ENCODE data around the gene CRY1.

CRY1 gene

GRCh38 chr12:106987846-106988245, 105.5 kb downstream of the CRY1 start:
- H3K36me3 ChIP-seq (replicated peaks in 1 of 2; ENCODE audit: control insufficient read depth in 2 of 2, insufficient read depth in 2 of 2, low read length in 2 of 2), result peaks cover 6 to 35% of the 10 kb centered on the region in 2 donors
- no peak overlapping the region for H2BK5ac ChIP-seq (ENCODE audit: low read length)
- no peaks in the 10 kb centered on the region for H3K27me3 ChIP-seq (ENCODE audit: control insufficient read depth in 3 of 3, insufficient read depth in 3 of 3, low read depth in 1 of 3, low read length in 3 of 3)
- H3K18ac ChIP-seq (ENCODE audit: low read length), result no peak overlapping the region
- no peak overlapping the region for H3K23ac ChIP-seq (ENCODE audit: low read depth, low read length, poor library complexity)
- no peak for DNase-seq (ENCODE audit: low spot score)
- H2BK12ac ChIP-seq (ENCODE audit: low read length), result no peak overlapping the region
- no peak overlapping the region for H3K4me3 ChIP-seq (ENCODE audit: low read length in 2 of 2)
- H3K9ac ChIP-seq (ENCODE audit: low read depth, low read length, poor library complexity), result no peak overlapping the region
- H3K4me1 ChIP-seq (ENCODE audit: control insufficient read depth in 2 of 2, insufficient read depth in 1 of 2, low read depth in 1 of 2, low read length in 2 of 2), result peaks cover 4 to 7% of the 10 kb centered on the region in 2 donors
- H4K8ac ChIP-seq (ENCODE audit: low read depth, low read length), result no peak overlapping the region
- no CpG with 5 or more reads among the region's 6 CpGs for WGBS, 2 donors (ENCODE audit: extremely low coverage in 2 of 2, insufficient read length in 2 of 2, insufficient replicate concordance in 1 of 2)
- no peak overlapping the region for H2BK120ac ChIP-seq (ENCODE audit: low read depth, low read length)
- no peak overlapping the region for H3K27ac ChIP-seq (replicated peaks; ENCODE audit: low read length)
- no peak overlapping the region for H3K4ac ChIP-seq (ENCODE audit: low read length)
- H3K4me2 ChIP-seq (ENCODE audit: insufficient read depth, low read length, poor library complexity, severe bottlenecking), result no peak overlapping the region
- peak overlapping the region; percentile 98 for H2AFZ ChIP-seq (ENCODE audit: low read length)
- H3K9me3 ChIP-seq (replicated peaks in 1 of 2; ENCODE audit: control insufficient read depth in 2 of 2, insufficient read depth in 1 of 2, low read depth in 1 of 2, low read length in 2 of 2), result peaks cover 0 to 2% of the 10 kb centered on the region in 2 donors
- no peaks in the 10 kb centered on the region for H3K79me1 ChIP-seq (ENCODE audit: low read depth, low read length)
- no peak overlapping the region for H2AK5ac ChIP-seq (ENCODE audit: low read depth, low read length)
- H2BK15ac ChIP-seq (ENCODE audit: low read length), result no peak overlapping the region
- no peak overlapping the region for H4K91ac ChIP-seq (ENCODE audit: low read depth, low read length, poor library complexity)
- no peak overlapping the region for H3K14ac ChIP-seq (ENCODE audit: low read length)

GRCh38 chr12:106986625-106987389, 106.5 kb downstream of the CRY1 start, which contains the start of gene MTERF2:
TSS of gene MTERF2 (minus strand) at chr12:106987146. CDS start at chr12:106978714, 8,432 bp downstream.
- H2AFZ ChIP-seq (ENCODE audit: low read length), result peak within 1 kb of the TSS; percentile 98
- no peak within 1 kb of the TSS for H3K4ac ChIP-seq (ENCODE audit: low read length)
- WGBS, 2 donors (ENCODE audit: extremely low coverage in 2 of 2, insufficient read length in 2 of 2, insufficient replicate concordance in 1 of 2), result no CpG with 5 or more reads among the region's 50 CpGs
- peak within 1 kb of the TSS; percentile 65 for H3K27ac ChIP-seq (replicated peaks; ENCODE audit: low read length)
- H3K27me3 ChIP-seq (ENCODE audit: control insufficient read depth in 3 of 3, insufficient read depth in 3 of 3, low read depth in 1 of 3, low read length in 3 of 3), result no peaks in the 10 kb centered on the region
- H3K36me3 ChIP-seq (replicated peaks in 1 of 2; ENCODE audit: control insufficient read depth in 2 of 2, insufficient read depth in 2 of 2, low read length in 2 of 2), result peaks cover 6 to 38% of the 10 kb centered on the region in 2 donors
- peak within 1 kb of the TSS; percentile 35 for H2BK120ac ChIP-seq (ENCODE audit: low read depth, low read length)
- H3K79me1 ChIP-seq (ENCODE audit: low read depth, low read length), result no peaks in the 10 kb centered on the region
- no peak within 1 kb of the TSS for H2BK12ac ChIP-seq (ENCODE audit: low read length)
- H4K8ac ChIP-seq (ENCODE audit: low read depth, low read length), result no peak within 1 kb of the TSS
- no peak within 1 kb of the TSS for H2AK5ac ChIP-seq (ENCODE audit: low read depth, low read length)
- peak within 1 kb of the TSS; percentile 87 for H3K4me2 ChIP-seq (ENCODE audit: insufficient read depth, low read length, poor library complexity, severe bottlenecking)
- peak within 1 kb of the TSS; percentile 80 for H3K18ac ChIP-seq (ENCODE audit: low read length)
- H3K9me3 ChIP-seq (replicated peaks in 1 of 2; ENCODE audit: control insufficient read depth in 2 of 2, insufficient read depth in 1 of 2, low read depth in 1 of 2, low read length in 2 of 2), result peaks cover 0 to 2% of the 10 kb centered on the region in 2 donors
- no peak within 1 kb of the TSS for H2BK5ac ChIP-seq (ENCODE audit: low read length)
- no peak within 1 kb of the TSS for H4K91ac ChIP-seq (ENCODE audit: low read depth, low read length, poor library complexity)
- H3K4me1 ChIP-seq (ENCODE audit: control insufficient read depth in 2 of 2, insufficient read depth in 1 of 2, low read depth in 1 of 2, low read length in 2 of 2), result peaks cover 4 to 7% of the 10 kb centered on the region in 2 donors
- H3K23ac ChIP-seq (ENCODE audit: low read depth, low read length, poor library complexity), result peak within 1 kb of the TSS; percentile 92
- no peak within 1 kb of the TSS for H2BK15ac ChIP-seq (ENCODE audit: low read length)
- H3K4me3 ChIP-seq (ENCODE audit: low read length in 2 of 2), result peak within 1 kb of the TSS; percentile 79
- H3K9ac ChIP-seq (ENCODE audit: low read depth, low read length, poor library complexity), result peak within 1 kb of the TSS; percentile 92
- H3K14ac ChIP-seq (ENCODE audit: low read length), result no peak within 1 kb of the TSS
- DNase-seq (ENCODE audit: low spot score), result peak; percentile 91

GRCh38 chr12:106986135-106986534, 107.2 kb downstream of the CRY1 start:
- peaks cover 6 to 40% of the 10 kb centered on the region in 2 donors for H3K36me3 ChIP-seq (replicated peaks in 1 of 2; ENCODE audit: control insufficient read depth in 2 of 2, insufficient read depth in 2 of 2, low read length in 2 of 2)
- no peak overlapping the region for H3K14ac ChIP-seq (ENCODE audit: low read length)
- no peak overlapping the region for H2BK15ac ChIP-seq (ENCODE audit: low read length)
- H3K27me3 ChIP-seq (ENCODE audit: control insufficient read depth in 3 of 3, insufficient read depth in 3 of 3, low read depth in 1 of 3, low read length in 3 of 3), result no peaks in the 10 kb centered on the region
- no peak overlapping the region for H2AK5ac ChIP-seq (ENCODE audit: low read depth, low read length)
- no peak overlapping the region for H3K4ac ChIP-seq (ENCODE audit: low read length)
- H2BK120ac ChIP-seq (ENCODE audit: low read depth, low read length), result no peak overlapping the region
- H2BK12ac ChIP-seq (ENCODE audit: low read length), result no peak overlapping the region
- H3K4me1 ChIP-seq (ENCODE audit: control insufficient read depth in 2 of 2, insufficient read depth in 1 of 2, low read depth in 1 of 2, low read length in 2 of 2), result peaks cover 4 to 7% of the 10 kb centered on the region in 2 donors
- H2AFZ ChIP-seq (ENCODE audit: low read length), result peak overlapping the region; percentile 98
- peak overlapping the region; percentile 79 for H3K4me3 ChIP-seq (ENCODE audit: low read length in 2 of 2)
- H3K27ac ChIP-seq (replicated peaks; ENCODE audit: low read length), result no peak overlapping the region
- H3K18ac ChIP-seq (ENCODE audit: low read length), result no peak overlapping the region
- whole genome bisulfite sequencing, 2 donors (ENCODE audit: extremely low coverage in 2 of 2, insufficient read length in 2 of 2, insufficient replicate concordance in 1 of 2), result no CpG with 5 or more reads among the region's 4 CpGs
- no peak overlapping the region for H4K91ac ChIP-seq (ENCODE audit: low read depth, low read length, poor library complexity)
- no peak overlapping the region for H3K9ac ChIP-seq (ENCODE audit: low read depth, low read length, poor library complexity)
- no peak overlapping the region for H4K8ac ChIP-seq (ENCODE audit: low read depth, low read length)
- H3K4me2 ChIP-seq (ENCODE audit: insufficient read depth, low read length, poor library complexity, severe bottlenecking), result peak overlapping the region; percentile 87
- H3K9me3 ChIP-seq (replicated peaks in 1 of 2; ENCODE audit: control insufficient read depth in 2 of 2, insufficient read depth in 1 of 2, low read depth in 1 of 2, low read length in 2 of 2), result peaks cover 0 to 2% of the 10 kb centered on the region in 2 donors
- H2BK5ac ChIP-seq (ENCODE audit: low read length), result no peak overlapping the region
- H3K79me1 ChIP-seq (ENCODE audit: low read depth, low read length), result no peaks in the 10 kb centered on the region
- no peak overlapping the region for H3K23ac ChIP-seq (ENCODE audit: low read depth, low read length, poor library complexity)
- no peak for DNase-seq (ENCODE audit: low spot score)

GRCh38 chr12:106985479-106985878, 107.9 kb downstream of the CRY1 start:
- H3K27ac ChIP-seq (replicated peaks; ENCODE audit: low read length), result no peak overlapping the region

More at GRCh38 chr12:106985479-106985878, 107.9 kb downstream of the CRY1 start:
- no CpG with 5 or more reads among the region's 5 CpGs for WGBS, 2 donors (ENCODE audit: extremely low coverage in 2 of 2, insufficient read length in 2 of 2, insufficient replicate concordance in 1 of 2)
- peak overlapping the region in 1 of 2 donors; percentile 79 for H3K4me3 ChIP-seq (ENCODE audit: low read length in 2 of 2)
- H3K4ac ChIP-seq (ENCODE audit: low read length), result no peak overlapping the region
- peaks cover 6 to 40% of the 10 kb centered on the region in 2 donors for H3K36me3 ChIP-seq (replicated peaks in 1 of 2; ENCODE audit: control insufficient read depth in 2 of 2, insufficient read depth in 2 of 2, low read length in 2 of 2)
- no peak for DNase-seq (ENCODE audit: low spot score)
- no peak overlapping the region for H2BK12ac ChIP-seq (ENCODE audit: low read length)
- H3K4me1 ChIP-seq (ENCODE audit: control insufficient read depth in 2 of 2, insufficient read depth in 1 of 2, low read depth in 1 of 2, low read length in 2 of 2), result peaks cover 4 to 7% of the 10 kb centered on the region in 2 donors
- peaks cover 0 to 2% of the 10 kb centered on the region in 2 donors for H3K9me3 ChIP-seq (replicated peaks in 1 of 2; ENCODE audit: control insufficient read depth in 2 of 2, insufficient read depth in 1 of 2, low read depth in 1 of 2, low read length in 2 of 2)
- no peak overlapping the region for H4K91ac ChIP-seq (ENCODE audit: low read depth, low read length, poor library complexity)
- no peak overlapping the region for H3K9ac ChIP-seq (ENCODE audit: low read depth, low read length, poor library complexity)
- H2AK5ac ChIP-seq (ENCODE audit: low read depth, low read length), result no peak overlapping the region
- no peak overlapping the region for H3K14ac ChIP-seq (ENCODE audit: low read length)
- no peaks in the 10 kb centered on the region for H3K79me1 ChIP-seq (ENCODE audit: low read depth, low read length)
- no peak overlapping the region for H3K18ac ChIP-seq (ENCODE audit: low read length)
- H2BK5ac ChIP-seq (ENCODE audit: low read length), result no peak overlapping the region
- no peaks in the 10 kb centered on the region for H3K27me3 ChIP-seq (ENCODE audit: control insufficient read depth in 3 of 3, insufficient read depth in 3 of 3, low read depth in 1 of 3, low read length in 3 of 3)
- peak overlapping the region; percentile 70 for H4K8ac ChIP-seq (ENCODE audit: low read depth, low read length)
- H2BK15ac ChIP-seq (ENCODE audit: low read length), result no peak overlapping the region
- H3K23ac ChIP-seq (ENCODE audit: low read depth, low read length, poor library complexity), result no peak overlapping the region
- H2BK120ac ChIP-seq (ENCODE audit: low read depth, low read length), result no peak overlapping the region
- no peak overlapping the region for H3K4me2 ChIP-seq (ENCODE audit: insufficient read depth, low read length, poor library complexity, severe bottlenecking)
- no peak overlapping the region for H2AFZ ChIP-seq (ENCODE audit: low read length)

All from neuronal stem cell (in vitro differentiated cells).